ENCODE results near the gene UGT1A4.

Gene UGT1A4

GRCh38 chr2:233814056-233814835, 95.7 kb downstream of the UGT1A4 start:
- DNase-seq: no peak

- no peak for DNase-seq
Observed at GRCh38 chr2:233815861-233816260, 97.3 kb downstream of the UGT1A4 start.

DNA sequence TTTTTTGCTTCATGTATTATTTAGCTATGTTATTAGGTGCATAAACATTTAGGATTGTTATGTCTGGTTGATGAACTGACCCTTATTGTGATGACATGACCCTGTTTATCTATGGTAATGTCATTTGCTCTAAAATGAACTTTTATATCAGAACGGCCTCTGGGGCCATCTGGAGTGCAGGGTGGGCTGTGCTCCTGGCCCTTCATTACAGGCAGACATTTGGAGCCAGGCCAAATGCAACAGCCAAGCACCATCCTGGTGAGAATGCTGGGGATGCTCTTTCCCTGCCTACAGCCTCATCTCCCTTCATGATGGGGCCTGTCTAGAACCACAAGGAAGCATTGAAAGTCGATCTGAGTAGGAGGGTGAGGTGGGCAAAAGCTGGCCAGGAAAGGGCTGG, 97.8 kb downstream of the UGT1A4 start:
- no peak for DNase-seq

- DNase-seq: no peak
Observed at GRCh38 chr2:233816771-233817170, 98.2 kb downstream of the UGT1A4 start.

- no peak for DNase-seq
Observed at GRCh38 chr2:233817361-233817911, 98.9 kb downstream of the UGT1A4 start.

DNA sequence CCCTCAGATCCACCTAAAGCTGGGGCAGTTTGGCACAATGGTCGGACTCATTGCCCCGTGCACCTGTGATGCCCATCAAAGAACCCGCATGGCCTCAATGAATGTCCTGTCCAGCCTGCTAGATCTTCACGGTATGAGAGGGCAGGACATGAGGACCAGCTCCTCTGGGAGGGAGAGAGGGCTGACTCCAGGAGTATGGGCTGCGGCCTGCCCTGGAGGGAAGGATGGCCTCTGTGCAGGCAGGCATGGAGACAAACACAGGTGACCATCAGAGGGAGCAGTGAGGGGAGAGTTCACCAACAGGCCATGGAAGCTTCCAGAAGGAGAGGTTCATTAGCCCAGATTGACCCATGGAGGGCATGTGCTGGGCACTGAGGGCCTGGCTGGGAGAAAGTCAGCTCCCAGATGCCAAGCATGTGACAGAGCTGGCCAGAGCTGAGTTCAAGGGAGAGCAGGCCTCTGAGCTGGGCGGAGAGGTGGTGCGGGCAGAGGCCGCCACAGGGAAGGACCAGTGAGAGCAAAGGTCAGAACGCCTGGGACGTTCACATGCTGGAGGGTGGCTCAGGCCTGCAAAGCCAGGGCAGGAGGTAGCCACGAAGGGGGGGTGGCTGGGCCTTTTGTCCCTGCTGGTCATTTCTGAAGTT, 99.6 kb downstream of the UGT1A4 start:
- no peak for DNase-seq

GRCh38 chr2:233818639-233819621, 100.4 kb downstream of the UGT1A4 start:
- DNase-seq: no peak

DNA sequence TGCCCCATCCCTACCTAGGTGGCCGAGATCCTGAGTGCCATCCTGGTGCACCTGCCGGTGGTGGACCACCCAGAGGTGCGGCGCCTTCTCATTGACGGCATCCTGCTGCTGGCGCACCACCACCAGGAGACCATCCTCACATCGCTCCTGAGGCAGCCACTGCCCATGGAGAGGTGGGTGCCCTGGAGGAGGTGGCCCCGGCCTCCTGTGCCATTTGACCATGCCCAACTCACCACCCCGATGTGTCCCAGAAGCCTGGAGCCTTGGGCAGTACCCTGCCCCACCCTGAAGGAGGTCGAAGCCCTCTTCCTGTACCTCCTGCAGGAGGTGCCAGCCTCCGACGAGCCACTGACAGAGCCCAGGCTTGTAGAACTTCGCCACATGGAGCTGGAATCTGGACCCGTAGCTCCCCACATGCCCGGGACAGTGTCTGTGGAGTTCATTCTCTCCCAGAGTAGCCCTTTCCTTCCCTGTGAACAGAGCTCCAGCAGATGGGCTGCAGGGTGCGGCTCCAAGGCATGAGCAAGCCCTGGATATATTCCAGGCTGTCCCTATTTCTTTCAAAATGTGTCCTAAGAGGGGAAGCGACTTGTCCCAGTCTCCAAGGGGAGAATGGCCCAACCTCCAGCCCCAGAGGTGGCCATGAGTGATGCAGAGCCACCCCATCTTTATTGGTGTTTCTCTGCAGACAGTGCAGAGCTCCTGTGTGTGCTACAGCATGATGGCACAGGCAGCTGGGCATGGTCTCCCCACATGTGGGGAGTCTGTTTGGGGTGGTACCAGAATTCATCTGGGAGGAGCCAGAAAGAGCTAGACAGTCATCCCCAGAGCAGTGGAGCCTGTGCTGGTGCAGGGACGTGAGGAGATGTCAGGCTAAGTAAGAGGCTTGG, 101.6 kb downstream of the UGT1A4 start:
- no peak for DNase-seq

GRCh38 chr2:233820774-233821105, 102.2 kb downstream of the UGT1A4 start:
- no peak for DNase-seq

DNA sequence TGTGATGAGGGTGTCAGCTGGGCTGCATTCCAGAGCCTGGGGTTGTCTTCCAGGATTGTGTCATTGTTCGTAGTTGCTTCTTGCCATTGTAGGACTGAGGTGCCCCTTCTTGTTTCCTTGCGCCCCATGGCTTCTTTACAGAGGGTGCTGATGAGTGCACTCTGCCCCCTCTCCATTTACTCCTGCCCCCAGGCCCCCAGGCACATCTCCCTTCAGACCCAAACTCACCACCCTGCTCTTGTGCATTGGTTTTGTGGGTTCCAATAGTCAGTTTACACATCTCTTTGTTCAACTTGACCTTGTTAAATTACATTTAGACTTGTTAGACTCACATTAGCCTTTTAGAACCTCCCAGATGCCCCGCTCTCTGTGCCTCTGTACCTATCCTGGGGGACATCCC, 102.7 kb downstream of the UGT1A4 start:
- DNase-seq: no peak

GRCh38 chr2:233821709-233822100, 103.2 kb downstream of the UGT1A4 start:
- no peak for DNase-seq

DNA sequence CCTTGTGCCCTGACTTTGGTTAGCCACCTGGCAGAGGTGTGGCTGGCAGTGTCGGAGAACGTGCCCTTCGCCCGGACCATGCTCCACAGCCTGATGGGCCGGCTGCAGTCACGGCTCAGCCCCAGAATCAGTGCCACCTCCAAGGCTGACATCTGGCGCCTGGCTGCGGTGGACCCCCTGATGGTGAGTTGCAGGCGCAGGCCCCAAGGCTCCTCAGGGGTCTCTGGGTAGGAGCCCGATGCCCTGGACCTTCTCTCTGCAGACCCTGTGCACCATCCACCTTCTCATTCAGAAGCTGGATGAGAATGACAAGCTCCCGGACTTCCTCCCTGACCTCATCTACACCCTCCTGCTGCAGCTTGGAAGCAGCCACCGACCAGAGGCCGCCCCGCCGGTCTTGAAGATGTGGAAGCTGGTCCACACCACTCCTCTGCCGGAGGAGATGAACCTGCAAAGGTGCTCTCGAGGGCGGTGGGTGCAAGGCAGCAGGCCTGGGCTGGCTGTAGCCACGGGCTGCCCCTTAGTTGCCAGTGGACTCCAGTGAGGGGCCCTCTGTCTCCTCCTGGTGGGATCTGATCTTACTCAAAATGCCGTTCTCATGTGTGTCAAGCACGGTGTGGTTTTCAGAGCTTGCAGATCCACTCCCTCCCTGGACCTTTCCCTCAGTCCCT, 103.7 kb downstream of the UGT1A4 start:
- DNase-seq: no peak
